IMR-90 (cell line): Measurements from ENCODE around the gene PGC. TPM values are rescaled to one million over a fixed set of nuclear protein-coding genes. Genes with fewer than 3 reads are reported as not detected.

Experiments
- ATAC-seq: fragments of 200-7000 bp; cut with Tn5 transposase; 2 replicates; pipeline ENCODE4 v1.9.1; 2020; ENCODE audit warnings: low read depth, mild to moderate bottlenecking, moderate library complexity
- BruUV-seq: library from RNA; stranded (reverse); fragments of 400-500 nt; replicated peaks from 2 replicates; lab custom pipeline; 2021; lab: Mats Ljungman, UMichigan
- CTCF ChIA-PET: fragments of 300-600 bp; formaldehyde crosslinking; extraction: SDS; loops from one replicate; lab custom pipeline; 2021; ENCODE audit warnings: antibody characterized with exemption; lab: Yijun Ruan, JAX
- POLR2A ChIA-PET: fragments of 300-600 bp; sonication (Branson Sonifier 250); formaldehyde crosslinking; loops from one replicate; lab custom pipeline; 2022; ENCODE audit warnings: antibody characterized with exemption; ENCODE audit not compliant: unreplicated experiment; lab: Charles Lee
- DNase-seq: peaks from one replicate; pipeline ENCODE4 v3.0.0; 2013
- H2AFZ ChIP-seq: replicated peaks from 2 replicates; pipeline ENCODE3; 2013; ENCODE audit warnings: low read length, mild to moderate bottlenecking; ENCODE audit not compliant: poor library complexity
- H2AK5ac ChIP-seq: 2 replicates; pipeline ENCODE4 v1.6.1; 2013; ENCODE audit warnings: low read depth, low read length, inconsistent platforms
- H2AK9ac ChIP-seq: replicated peaks from 2 replicates; pipeline ENCODE3; 2013; ENCODE audit warnings: mild to moderate bottlenecking, low read depth, low read length, moderate library complexity; ENCODE audit not compliant: poor library complexity
- H2BK120ac ChIP-seq: 2 replicates; pipeline ENCODE4 v1.6.1; 2013; ENCODE audit warnings: low read depth, low read length, inconsistent platforms
- H2BK15ac ChIP-seq: 3 replicates; pipeline ENCODE4 v1.6.1; 2013; ENCODE audit warnings: low read depth, low read length, inconsistent platforms
- H2BK20ac ChIP-seq: 2 replicates; pipeline ENCODE4 v1.6.1; 2013; ENCODE audit warnings: low read depth, mild to moderate bottlenecking, inconsistent platforms, low read length, moderate library complexity
- H2BK5ac ChIP-seq: 2 replicates; pipeline ENCODE4 v1.6.1; 2013; ENCODE audit warnings: mild to moderate bottlenecking, low read depth, low read length, inconsistent platforms; ENCODE audit not compliant: poor library complexity, severe bottlenecking
- H3K14ac ChIP-seq: replicated peaks from 2 replicates; pipeline ENCODE4 v1.6.1; 2013; ENCODE audit warnings: low read depth, low read length, inconsistent platforms
- H3K18ac ChIP-seq: 2 replicates; pipeline ENCODE4 v1.6.1; 2013; ENCODE audit warnings: low read depth, low read length, control low read depth
- H3K23ac ChIP-seq: 2 replicates; pipeline ENCODE4 v1.6.1; 2013; ENCODE audit warnings: low read depth, low read length, inconsistent platforms
- H3K27ac ChIP-seq: 2 replicates; pipeline ENCODE4 v1.5.1; 2013; ENCODE audit warnings: mild to moderate bottlenecking, control low read depth, low read length; ENCODE audit not compliant: insufficient read depth
- H3K27me3 ChIP-seq: 2 replicates; pipeline ENCODE4 v1.6.1; 2013; ENCODE audit warnings: low read length; ENCODE audit not compliant: control insufficient read depth, insufficient read depth
- H3K36me3 ChIP-seq: 2 replicates; pipeline ENCODE4 v1.6.1; 2013; ENCODE audit warnings: low read length, mixed read lengths; ENCODE audit not compliant: control insufficient read depth, insufficient read depth
- H3K4ac ChIP-seq: 2 replicates; pipeline ENCODE4 v1.6.1; 2013; ENCODE audit warnings: low read depth, low read length, inconsistent platforms
- H3K4me1 ChIP-seq: 2 replicates; pipeline ENCODE4 v1.6.1; 2013; ENCODE audit warnings: low read length, mixed read lengths; ENCODE audit not compliant: control insufficient read depth, insufficient read depth
- H3K4me2 ChIP-seq: 2 replicates; pipeline ENCODE4 v1.6.1; 2013; ENCODE audit warnings: low read depth, mild to moderate bottlenecking, control low read depth, low read length, moderate library complexity
- H3K4me3 ChIP-seq: 2 replicates; pipeline ENCODE4 v1.5.1; 2013; ENCODE audit warnings: low read depth, mild to moderate bottlenecking, control low read depth, low read length, moderate library complexity; ENCODE audit not compliant: insufficient read depth
- H3K56ac ChIP-seq: 2 replicates; pipeline ENCODE4 v1.6.1; 2013; ENCODE audit warnings: low read length, inconsistent platforms; ENCODE audit not compliant: insufficient read depth; ENCODE audit errors: extremely low read depth
- H3K79me1 ChIP-seq, 2 experiments: 2 replicates each; pipeline ENCODE4 v1.6.1; 2013; ENCODE audit warnings: low read length in 2 of 2, inconsistent platforms in 1 of 2, low read depth in 1 of 2
- H3K9ac ChIP-seq: 2 replicates; pipeline ENCODE4 v1.6.1; 2013; ENCODE audit warnings: low read depth, low read length, control low read depth
- H3K9me1 ChIP-seq: 2 replicates; pipeline ENCODE4 v1.6.1; 2013; ENCODE audit warnings: low read length, inconsistent platforms; ENCODE audit not compliant: insufficient read depth
- H3K9me3 ChIP-seq: 2 replicates; pipeline ENCODE4 v1.6.1; 2013; ENCODE audit warnings: low read length; ENCODE audit not compliant: control insufficient read depth, insufficient read depth
- H4K20me1 ChIP-seq: 2 replicates; pipeline ENCODE4 v1.6.1; 2013; ENCODE audit warnings: low read length, inconsistent platforms; ENCODE audit not compliant: insufficient read depth
- H4K5ac ChIP-seq: 2 replicates; pipeline ENCODE4 v1.6.1; 2013; ENCODE audit warnings: mild to moderate bottlenecking, low read depth, low read length, control low read depth
- H4K8ac ChIP-seq, 2 experiments: 2 replicates each; pipeline ENCODE4 v1.6.1; 2013; ENCODE audit warnings: low read depth in 2 of 2, low read length in 2 of 2, control low read depth in 1 of 2, inconsistent platforms in 1 of 2
- H4K91ac ChIP-seq: 2 replicates; pipeline ENCODE4 v1.6.1; 2013; ENCODE audit warnings: low read depth, low read length, inconsistent platforms; ENCODE audit not compliant: insufficient read depth
- BHLHE40 ChIP-seq: fragments of 150-350 bp; IDR thresholded peaks from 2 replicates; pipeline ENCODE4 v1.6.1; 2016; ENCODE audit warnings: mild to moderate bottlenecking, low read depth, low read length
- CHD1 ChIP-seq: IDR thresholded peaks from 2 replicates; pipeline ENCODE4 v1.6.1; 2012; ENCODE audit warnings: low read depth, low read length, improper control_type of control experiment
- CTCF ChIP-seq: conservative IDR thresholded peaks from 2 replicates; pipeline ENCODE4 v1.5.1; 2012; ENCODE audit warnings: mild to moderate bottlenecking, low read depth, low read length, improper control_type of control experiment
- FOS ChIP-seq: fragments of 150-350 bp; IDR thresholded peaks from 2 replicates; pipeline ENCODE4 v1.6.1; 2016; ENCODE audit warnings: low read depth, low read length
- MAZ ChIP-seq: IDR thresholded peaks from 2 replicates; pipeline ENCODE4 v1.6.1; 2012; ENCODE audit warnings: low read depth, mild to moderate bottlenecking, low read length, improper control_type of control experiment, moderate library complexity, borderline replicate concordance
- WGBS, 2 experiments: methylation state at CpG; one replicate each; pipeline versions ENCODE4 v1.1.5 to v1.1.7; 2013; ENCODE audit warnings: missing lambda C conversion rate in 2 of 2; ENCODE audit not compliant: insufficient read length in 1 of 2; ENCODE audit errors: extremely low coverage in 2 of 2; 5-methylcytosine and 5-hydroxymethylcytosine counted together
- dilution Hi-C: fragments of 300-500 bp; cut with HindIII; formaldehyde crosslinking; loops from one replicate; pipeline ENCODE4 v1.14.3; 2018; ENCODE audit warnings: low sequenced_read_pairs; ENCODE audit not compliant: unreplicated experiment
- in situ Hi-C: fragments of 300-500 bp; cut with MboI; formaldehyde crosslinking; loops from 3 replicates; pipeline ENCODE4 v1.14.3; 2019; ENCODE audit warnings: low sequenced_read_pairs, inconsistent platforms, mixed read lengths
- intact Hi-C: fragments of 100-400 bp; cut with micrococcal nuclease; formaldehyde crosslinking; loops from 2 replicates; pipeline ENCODE4 v1.10.0; 2022
- polyA plus RNA-seq, 3 experiments: library from polyadenylated mRNA; depleted of rRNA; stranded (reverse); fragments of >200 nt; gene quantifications; 2 replicates each; pipeline ENCODE4 v1.2.3, GENCODE V29; 2012; ENCODE audit warnings: low replicate concordance in 1 of 3
- total RNA-seq: library from RNA; depleted of rRNA; stranded (reverse); fragments of >200 nt; gene quantifications from 2 replicates; pipeline ENCODE4 v1.2.3, GENCODE V29; 2012

PGC gene
- total and polyA plus RNA-seq, 2 of the 4 experiments (the other 2 are of a cell fraction): not detected

GRCh38 chr6:41746107-41746506, 1.1 kb downstream of the PGC start:
- ChIA-PET POLR2A (no interaction called here), CTCF (interaction anchor here (0.5 kb wide), 1 partner anchor 20 kb away, joined by 3 read pairs; no protein-coding TSS in a partner anchor)
- H4K20me1 ChIP-seq: no peaks in the 10 kb centered on the region
- H3K9me3 ChIP-seq: no peaks in the 10 kb centered on the region
- intact Hi-C loops: no loop called here
- H3K14ac ChIP-seq: no peak overlapping the region
- H2BK120ac ChIP-seq: no peak overlapping the region
- dilution Hi-C loops: no loop called here
- no peak overlapping the region for H3K56ac ChIP-seq
- no TSS peak for BruUV-seq
- H3K27me3 ChIP-seq: peaks cover 13% of the 10 kb centered on the region
- no peak overlapping the region for H2AFZ ChIP-seq
- in situ Hi-C loops: no loop called here
- H3K18ac ChIP-seq: no peak overlapping the region
- no peak overlapping the region for H3K9ac ChIP-seq
- no peaks in the 10 kb centered on the region for H3K9me1 ChIP-seq
- H3K4me3 ChIP-seq: no peak overlapping the region
- ATAC-seq: no peak
- H2AK9ac ChIP-seq: no peak overlapping the region
- no peak overlapping the region for H4K91ac ChIP-seq
- H2BK5ac ChIP-seq: no peak overlapping the region
- H3K36me3 ChIP-seq: no peaks in the 10 kb centered on the region
- DNase-seq: no peak
- no peaks in the 10 kb centered on the region for H3K4me1 ChIP-seq
- no peak overlapping the region for H4K8ac ChIP-seq
- no peaks in the 10 kb centered on the region for H3K79me1 ChIP-seq
- no peak overlapping the region for H3K4me2 ChIP-seq
- WGBS, 2 experiments: 73% methylated on average over 8 of the region's 10 CpGs; no CpG with 5 or more reads in 1 of the 2 experiments
- H4K5ac ChIP-seq: no peak overlapping the region
- no peak overlapping the region for H3K23ac ChIP-seq
- H3K27ac ChIP-seq: no peak overlapping the region
- TF ChIP-seq FOS (no peak), CTCF (no peak), CHD1 (no peak), MAZ (no peak), BHLHE40 (no peak)
- no peak overlapping the region for H3K4ac ChIP-seq
- no peak overlapping the region for H2BK20ac ChIP-seq
- no peak overlapping the region for H2AK5ac ChIP-seq
- H2BK15ac ChIP-seq: no peak overlapping the region
